K562 (cell line): ENCODE data around the gene CYSRT1. TPM values are rescaled to one million over a fixed set of nuclear protein-coding genes. Genes with fewer than 3 reads are reported as not detected.

Experiments used
- ARID3A ChIP-seq: IDR thresholded peaks from 2 replicates; pipeline ENCODE4 v1.6.1; 2012; ENCODE audit warnings: low read depth, low read length, improper control_type of control experiment, borderline replicate concordance
- ATF7 ChIP-seq: fragments of 450-650 bp; IDR thresholded peaks from 2 replicates; pipeline ENCODE4 v1.7.1; 2014; ENCODE audit warnings: mild to moderate bottlenecking, moderate library complexity
- CBX5 ChIP-seq: IDR thresholded peaks from 2 replicates; pipeline ENCODE4 v1.6.1; 2014; ENCODE audit warnings: low read depth, borderline replicate concordance
- HOXB6 ChIP-seq: fragments of 250-450 bp; sonication (Bioruptor Pico); IDR thresholded peaks from 2 replicates; pipeline ENCODE4 v1.5.1; 2022; ENCODE audit warnings: mild to moderate bottlenecking, borderline replicate concordance
- NCOR1 ChIP-seq: fragments of 450-650 bp; IDR thresholded peaks from 2 replicates; pipeline ENCODE4 v1.6.1; 2016; ENCODE audit warnings: mild to moderate bottlenecking, moderate library complexity
- NUFIP1 ChIP-seq: fragments of 450-650 bp; IDR thresholded peaks from 2 replicates; pipeline ENCODE4 v1.6.1; 2018; ENCODE audit not compliant: partially characterized antibody
- PCBP1 ChIP-seq: fragments of 200-400 bp; formaldehyde crosslinking; IDR thresholded peaks from 2 replicates; pipeline ENCODE4 v1.6.1; 2018; ENCODE audit warnings: mild to moderate bottlenecking, low read depth, low read length; ENCODE audit not compliant: poor library complexity, severe bottlenecking
- SMAD3 ChIP-seq: fragments of 450-650 bp; formaldehyde crosslinking; conservative IDR thresholded peaks from 2 replicates; pipeline ENCODE4 v1.4.0; 2020; ENCODE audit warnings: mild to moderate bottlenecking
- SPI1 ChIP-seq: IDR thresholded peaks from 2 replicates; pipeline ENCODE4 v1.6.1; 2011; ENCODE audit warnings: low read depth, low read length, control low read depth, borderline replicate concordance
- ZBTB1 ChIP-seq: sonication (generic); formaldehyde crosslinking; IDR thresholded peaks from 2 replicates; pipeline ENCODE4 v1.8.1; 2023; ENCODE audit warnings: missing genetic modification reagents, low read depth, mild to moderate bottlenecking, borderline replicate concordance
- ZBTB12 ChIP-seq: fragments of 250-450 bp; sonication (Bioruptor Pico); IDR thresholded peaks from 2 replicates; pipeline ENCODE4 v1.4.0; 2020
- ZBTB26 ChIP-seq: fragments of 450-650 bp; formaldehyde crosslinking; IDR thresholded peaks from 2 replicates; pipeline ENCODE4 v1.4.0; 2022; ENCODE audit warnings: missing genetic modification characterization
- ZC3H8 ChIP-seq: fragments of 450-650 bp; IDR thresholded peaks from 2 replicates; pipeline ENCODE4 v1.6.1; 2017
- ZNF175 ChIP-seq: fragments of 200-800 bp; sonication (Bioruptor generic); IDR thresholded peaks from 2 replicates; pipeline ENCODE4 v1.6.1; 2016; ENCODE audit warnings: low read depth, mild to moderate bottlenecking, missing genetic modification characterization, missing compliant biosample characterization
- ZNF324 ChIP-seq: fragments of 250-450 bp; sonication (Bioruptor Pico); IDR thresholded peaks from 2 replicates; pipeline ENCODE4 v1.4.0; 2020; ENCODE audit warnings: mild to moderate bottlenecking
- ZNF407 ChIP-seq: fragments of 450-650 bp; IDR thresholded peaks from 2 replicates; pipeline ENCODE4 v1.6.1; 2016; ENCODE audit warnings: low read depth
- polyA plus RNA-seq, 8 experiments: library from polyadenylated mRNA; depleted of rRNA in 4 of 8; stranded (reverse) in 5 of 8; unstranded in 3 of 8; fragments of >200 nt; fragmentation: Nextera tagmentation in 2 of 8; fragmentation: Illumina TruSeq in 1 of 8; extraction: Ambion mirVana in 2 of 8; extraction: Trizol in 1 of 8; gene quantifications; 2 replicates each; pipeline versions ENCODE4 v1.2.1 to v1.2.3, GENCODE V29; 2011 to 2014; ENCODE audit warnings: inconsistent platforms in 1 of 8, missing spikeins in 1 of 8
- total RNA-seq, 7 experiments: library from RNA; depleted of rRNA in 6 of 7; stranded (reverse); fragments of >200 nt in 6 of 7; fragmentation: Illumina TruSeq in 2 of 7; extraction: Trizol in 2 of 7; gene quantifications; 2 replicates each; pipeline versions ENCODE4 v1.2.1 to v1.2.3, GENCODE V29; 2011 to 2021; ENCODE audit warnings: low replicate concordance in 1 of 7

CYSRT1 gene
- total and polyA plus RNA-seq, 9 of the 15 experiments (the other 6 are each of a cell fraction or from before 2014, with no cell fraction given): 0.04 to 1.4 (median 0.42) TPM; not detected in 3

GRCh38 chr9:137268538-137269201 lies 43.7 kb downstream of the CYSRT1 start (continued):
- TF ChIP-seq ARID3A (no peak), HOXB6 (CRISPR knock-in tag) (no peak), ZNF175 (CRISPR knock-in tag) (no peak), NUFIP1 (no peak), SPI1 (peak; percentile 28; the same call in 1 of the 2 replicates), SMAD3 (CRISPR knock-in tag) (no peak), ZBTB26 (CRISPR knock-in tag) (peak; percentile 95), ZC3H8 (peak; percentile 34; the same call in 1 of the 2 replicates), ATF7 (no peak), ZBTB1 (CRISPR knock-in tag) (0 out of 2 replicates have a peak, but pooled peaks have one; percentile 12), NCOR1 (peak; percentile 85), CBX5 (no peak), ZNF324 (no peak), PCBP1 (no peak), ZNF407 (peak; percentile 57; the same call in 1 of the 2 replicates), ZBTB12 (CRISPR knock-in tag) (no peak)
